ENCODE measurements around the gene LMO7.

LMO7 gene

DNA sequence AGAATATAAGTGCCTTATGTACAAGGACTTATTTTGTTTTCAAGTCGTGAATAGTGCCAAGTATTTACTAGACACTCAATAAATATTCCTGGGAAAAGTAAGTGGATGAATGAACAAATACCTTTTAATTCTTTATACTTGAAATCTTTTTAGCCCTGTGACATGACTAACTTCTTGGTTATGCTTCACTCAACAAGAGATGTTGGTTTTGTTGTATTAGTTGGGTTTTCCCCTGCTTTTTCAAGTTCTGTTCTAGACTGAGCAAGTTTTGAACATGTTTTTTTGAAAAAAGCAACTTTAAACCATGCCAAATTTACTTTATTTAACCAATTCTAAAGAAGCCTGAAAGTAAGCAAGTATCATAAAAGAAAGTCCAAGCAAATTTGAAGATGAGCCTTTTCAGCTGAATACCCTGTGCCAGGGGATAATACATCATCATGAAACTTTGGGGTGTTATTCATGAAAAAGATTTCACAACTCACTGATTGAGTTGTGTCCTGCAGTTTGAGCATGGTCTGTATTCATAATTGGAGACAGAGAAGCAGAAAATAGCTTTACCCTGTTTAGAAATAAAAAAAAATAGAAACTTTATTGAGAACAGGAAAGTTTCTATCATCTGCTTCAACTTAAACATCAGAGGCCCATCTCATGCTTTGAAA is 11.1 kb downstream of the LMO7 start:
- no peak for DNase-seq (ENCODE audit: low read depth in 2 of 2)

GRCh38 chr13:75648446-75648845 is 12.3 kb downstream of the LMO7 start:
- DNase-seq (ENCODE audit: low read depth in 2 of 2): no peak

DNA sequence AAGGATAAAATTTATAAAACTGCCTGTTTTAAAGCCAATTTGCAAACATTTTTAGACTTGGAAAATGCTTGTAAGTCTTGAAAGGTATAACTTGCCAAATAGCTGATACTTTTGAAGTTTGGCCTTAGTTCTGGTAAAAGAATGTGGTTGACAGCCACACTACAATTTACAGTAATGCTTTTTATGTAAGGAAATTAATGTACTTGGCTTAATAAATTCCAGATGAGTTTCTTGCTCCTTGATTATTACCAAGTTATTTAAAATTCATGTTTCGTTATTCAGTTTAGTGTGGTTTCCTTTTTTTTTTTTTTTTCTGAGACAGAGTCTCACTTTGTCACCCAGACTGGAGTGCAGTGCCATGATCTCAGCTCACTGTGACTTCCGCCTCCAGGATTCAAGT is 14.9 kb downstream of the LMO7 start:
- peak in 1 of 2 experiments; percentile 68 for DNase-seq (ENCODE audit: low read depth in 2 of 2)

GRCh38 chr13:75652726-75653125 is 16.6 kb downstream of the LMO7 start:
- DNase-seq (ENCODE audit: low read depth in 2 of 2): no peak

DNA sequence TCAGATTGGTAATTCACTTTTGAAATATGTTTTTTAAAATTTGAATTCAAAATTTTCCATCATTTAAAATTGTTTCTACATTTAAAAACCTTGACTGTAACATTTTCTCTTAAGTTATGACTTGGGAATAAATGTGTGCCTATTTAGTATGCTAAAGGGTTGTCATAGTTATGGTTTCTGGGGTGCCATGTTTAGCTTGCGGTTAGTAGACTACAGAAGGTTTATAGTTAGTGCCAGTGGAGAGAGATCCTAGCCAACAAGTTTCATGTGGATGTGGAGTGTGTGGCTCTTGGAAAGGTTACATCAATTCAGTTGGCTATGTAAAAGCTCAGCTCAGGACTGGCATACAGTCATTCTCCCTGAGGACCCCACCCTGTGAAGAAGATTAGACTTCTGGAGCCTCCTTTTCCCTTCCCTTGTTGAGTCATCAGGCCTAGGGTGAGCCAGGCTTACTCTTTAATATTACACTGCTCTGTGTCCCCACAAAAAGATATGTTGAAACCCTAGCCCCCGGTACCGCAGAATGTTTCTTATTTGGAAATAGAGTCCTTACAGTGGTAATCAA is 20.4 kb downstream of the LMO7 start:
- no peak for DNase-seq (ENCODE audit: low read depth in 2 of 2)

DNA sequence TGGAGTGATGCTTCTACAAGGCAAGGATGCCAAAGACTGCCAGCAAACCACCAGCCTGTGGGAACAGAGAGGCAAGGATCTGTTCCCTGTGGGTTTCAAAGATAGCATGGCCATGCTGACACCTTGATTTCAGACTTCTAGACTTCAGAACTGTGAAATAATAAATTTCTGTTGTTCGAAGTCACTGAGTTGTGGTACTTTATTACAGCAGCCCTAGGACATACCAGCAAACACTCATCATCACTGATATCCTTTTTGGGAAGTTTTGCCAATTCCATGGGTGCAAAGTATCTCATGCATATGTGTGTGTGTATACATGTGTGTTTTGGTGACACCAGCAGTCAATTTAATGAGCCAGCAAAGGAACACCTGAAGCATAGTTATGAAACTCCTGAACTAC is 21.0 kb downstream of the LMO7 start:
- DNase-seq (ENCODE audit: low read depth in 2 of 2): no peak

- DNase-seq (ENCODE audit: low read depth in 2 of 2): no peak
Measured at GRCh38 chr13:75660694-75661093, 24.6 kb downstream of the LMO7 start.

DNA sequence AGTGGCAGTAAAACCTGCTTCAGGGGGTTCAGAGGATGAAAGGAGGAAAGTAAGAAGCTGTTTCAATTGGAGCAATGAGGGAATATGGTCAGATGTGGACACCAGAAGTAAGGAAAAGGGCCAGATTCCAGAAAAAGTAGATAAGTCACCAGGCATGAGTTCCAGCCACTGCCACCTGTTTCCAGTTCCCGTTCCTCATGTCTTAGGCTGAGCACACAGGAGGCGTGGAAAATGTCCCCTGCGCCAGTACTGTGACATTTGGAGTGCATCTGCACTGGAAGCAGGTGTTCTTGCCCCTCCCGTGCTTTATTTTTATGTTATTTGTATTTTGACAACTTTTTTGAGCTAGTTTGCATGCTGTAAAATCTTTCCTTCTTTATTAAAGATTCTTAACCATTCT is 25.3 kb downstream of the LMO7 start:
- no peak for DNase-seq (ENCODE audit: low read depth in 2 of 2)

DNA sequence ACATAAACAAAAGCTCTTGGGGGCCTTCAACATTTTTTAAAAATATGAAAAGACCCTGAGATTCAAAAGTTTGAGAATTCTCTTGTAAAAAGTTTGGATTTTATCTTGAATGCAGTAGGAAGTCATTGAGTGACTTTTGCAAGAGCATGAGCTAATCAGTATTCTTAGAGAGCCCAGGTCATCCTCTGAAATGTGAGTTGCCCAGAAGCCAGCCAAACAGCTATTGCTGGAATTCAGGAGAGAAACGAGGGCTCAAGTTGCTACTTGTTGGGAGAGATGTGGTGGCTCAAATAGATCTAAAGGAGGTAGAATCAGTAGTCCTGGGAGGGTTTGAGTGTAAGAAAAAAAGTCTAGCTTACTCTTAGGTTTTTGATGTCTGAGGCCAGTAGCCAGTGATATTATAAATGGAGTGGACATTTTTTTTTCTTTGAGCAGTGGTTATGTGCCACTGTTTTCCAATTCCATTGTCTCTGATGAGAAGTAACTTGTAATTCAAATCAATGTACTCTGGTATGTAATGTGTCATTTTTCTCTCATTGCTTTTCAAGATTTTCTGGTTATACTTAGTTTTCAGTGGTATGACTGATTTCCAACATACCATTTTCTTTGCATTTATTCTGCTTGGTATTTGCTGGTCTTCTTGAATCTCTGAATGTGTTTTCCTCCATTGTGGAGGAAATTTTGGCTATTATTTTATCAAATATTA is 30.7 kb downstream of the LMO7 start:
- no peak for DNase-seq (ENCODE audit: low read depth in 2 of 2)

DNA sequence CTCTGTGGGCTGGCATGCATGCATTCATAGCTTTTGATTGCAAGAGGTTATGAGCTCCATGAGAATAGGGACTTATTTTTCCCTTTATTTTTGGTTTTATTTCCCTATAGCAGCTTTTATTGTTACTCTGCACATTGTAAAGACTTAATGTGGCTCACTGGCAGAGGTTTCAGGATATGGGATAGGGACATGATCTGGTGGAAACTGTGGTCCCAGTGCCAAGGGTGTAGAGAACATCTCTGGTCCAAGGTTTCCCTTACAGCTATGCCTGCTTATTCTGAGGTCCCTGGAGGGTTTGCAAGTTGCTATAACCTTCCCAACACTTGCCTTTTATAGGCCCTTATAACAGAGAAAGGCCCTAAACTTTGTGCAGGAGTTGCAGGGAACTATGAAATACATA is 33.6 kb downstream of the LMO7 start:
- no peak for DNase-seq (ENCODE audit: low read depth in 2 of 2)

- DNase-seq (ENCODE audit: low read depth in 2 of 2): no peak
Measured at GRCh38 chr13:75670496-75670895, 34.4 kb downstream of the LMO7 start.

- DNase-seq (ENCODE audit: low read depth in 2 of 2): no peak
Measured at GRCh38 chr13:75675421-75675820, 39.3 kb downstream of the LMO7 start.

- no peak for DNase-seq (ENCODE audit: low read depth in 2 of 2)
Measured at GRCh38 chr13:75679459-75679858, 43.3 kb downstream of the LMO7 start.

DNA sequence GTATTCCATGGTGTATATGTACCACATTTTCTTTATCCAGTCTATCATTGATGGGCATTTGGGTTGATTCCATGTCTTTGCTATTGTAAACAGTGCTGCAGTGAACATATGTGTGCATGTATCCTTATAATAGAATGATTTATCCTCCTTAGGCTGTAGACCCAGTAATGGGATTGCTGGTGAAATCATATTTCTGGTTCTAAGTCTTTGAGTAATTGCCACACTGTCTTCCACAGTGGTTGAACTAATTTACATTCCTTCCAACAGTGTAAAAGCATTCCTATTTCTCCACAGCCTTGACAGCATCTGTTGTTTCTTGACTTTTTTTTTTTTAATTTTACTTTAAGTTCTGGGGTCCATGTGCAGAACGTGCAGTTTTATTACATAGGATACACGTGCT is 44.1 kb downstream of the LMO7 start:
- DNase-seq (ENCODE audit: low read depth in 2 of 2): peak; percentile 42 to 50

- DNase-seq (ENCODE audit: low read depth in 2 of 2): no peak
Measured at GRCh38 chr13:75682326-75682725, 46.2 kb downstream of the LMO7 start.

GRCh38 chr13:75685239-75685697 is 49.1 kb downstream of the LMO7 start:
- peak; percentile 36 to 42 for DNase-seq (ENCODE audit: low read depth in 2 of 2)

DNA sequence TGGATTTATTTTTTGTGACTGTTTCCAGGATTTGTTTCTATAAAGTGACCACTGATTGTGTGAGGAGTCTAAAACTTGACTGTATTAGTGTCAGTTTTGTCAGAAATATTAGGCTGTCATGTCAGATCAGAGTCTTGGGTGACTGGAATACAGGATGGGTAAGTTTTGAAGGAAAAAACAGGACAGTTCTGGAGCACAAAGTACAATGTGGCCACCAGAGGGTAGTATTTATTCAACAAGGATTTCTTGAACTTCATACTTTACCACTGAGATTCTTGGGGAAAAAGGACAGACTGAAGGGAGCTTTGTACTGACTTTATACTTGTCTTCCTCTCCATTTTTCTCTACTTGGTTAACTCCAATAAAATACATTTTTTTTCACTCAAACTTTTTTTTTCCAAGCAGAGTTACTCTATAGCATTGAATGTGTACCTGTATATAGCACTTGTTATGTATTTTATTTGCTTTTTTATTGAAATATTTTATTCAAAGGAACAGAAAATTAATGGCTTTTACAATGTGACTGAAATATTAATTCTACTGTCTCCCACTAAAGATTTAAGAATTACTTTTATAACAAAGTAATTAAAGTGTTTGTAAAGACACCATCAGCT is 51.1 kb downstream of the LMO7 start:
- no peak for DNase-seq (ENCODE audit: low read depth in 2 of 2)

DNA sequence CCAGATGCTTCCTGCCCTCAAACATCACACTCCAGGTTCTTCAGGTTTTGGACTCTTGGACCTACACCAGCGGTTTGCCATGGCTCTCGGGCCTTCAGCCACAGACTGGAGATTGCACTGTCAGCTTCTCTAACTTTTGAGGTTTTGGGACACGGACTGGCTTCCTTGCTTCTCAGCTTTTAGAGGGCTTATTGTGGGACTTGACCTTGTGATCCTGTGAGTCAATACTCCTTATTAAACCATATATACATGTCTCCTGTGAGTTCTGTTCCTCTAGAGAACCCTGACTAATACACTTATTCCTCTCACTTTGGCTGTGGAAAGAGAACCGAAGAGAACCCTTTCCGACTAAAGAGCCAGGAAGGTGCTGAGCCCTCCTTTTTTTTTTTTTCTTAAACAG is 53.6 kb downstream of the LMO7 start:
- DNase-seq (ENCODE audit: low read depth in 2 of 2): no peak

- DNase-seq (ENCODE audit: low read depth in 2 of 2): no peak
Measured at GRCh38 chr13:75690607-75691006, 54.5 kb downstream of the LMO7 start.

DNA sequence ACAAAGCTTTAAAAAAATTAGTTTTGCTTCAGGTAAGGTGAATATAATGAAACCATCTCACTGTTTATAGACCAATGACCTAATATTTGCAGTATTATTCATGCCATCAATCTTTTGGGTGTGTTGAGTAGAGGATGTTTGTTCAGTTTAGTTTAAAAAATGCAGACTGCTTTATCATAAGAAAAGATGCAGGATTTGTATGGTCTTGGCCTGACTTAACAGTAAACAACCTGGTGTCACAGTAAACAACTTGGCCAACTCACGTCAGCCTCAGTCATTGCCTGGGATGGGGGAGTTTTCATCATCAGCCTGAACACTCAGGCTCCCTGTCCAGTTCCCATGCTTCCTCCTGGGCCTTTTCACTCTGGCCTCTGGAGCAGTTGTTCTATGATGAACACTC is 55.1 kb downstream of the LMO7 start:
- DNase-seq (ENCODE audit: low read depth in 2 of 2): no peak

DNA sequence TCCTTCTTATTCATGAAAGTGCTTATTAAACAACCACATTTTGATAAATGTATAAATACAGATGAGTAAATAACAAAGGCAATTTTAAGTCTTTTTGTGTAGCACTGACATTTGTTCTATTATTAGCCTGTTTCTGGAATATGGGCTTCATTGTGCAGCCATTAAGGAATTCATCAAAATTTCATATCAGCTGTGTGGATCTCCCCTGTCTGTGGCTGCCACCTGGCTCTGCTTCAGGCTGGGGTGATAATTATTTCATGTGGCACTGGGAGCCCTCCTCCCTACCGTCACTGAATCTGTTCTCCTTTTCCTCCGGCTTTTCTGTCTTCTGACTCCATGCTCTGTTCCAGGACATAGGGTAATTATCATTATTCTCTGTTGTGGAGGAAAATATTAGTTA is 57.1 kb downstream of the LMO7 start:
- no peak for DNase-seq (ENCODE audit: low read depth in 2 of 2)

DNA sequence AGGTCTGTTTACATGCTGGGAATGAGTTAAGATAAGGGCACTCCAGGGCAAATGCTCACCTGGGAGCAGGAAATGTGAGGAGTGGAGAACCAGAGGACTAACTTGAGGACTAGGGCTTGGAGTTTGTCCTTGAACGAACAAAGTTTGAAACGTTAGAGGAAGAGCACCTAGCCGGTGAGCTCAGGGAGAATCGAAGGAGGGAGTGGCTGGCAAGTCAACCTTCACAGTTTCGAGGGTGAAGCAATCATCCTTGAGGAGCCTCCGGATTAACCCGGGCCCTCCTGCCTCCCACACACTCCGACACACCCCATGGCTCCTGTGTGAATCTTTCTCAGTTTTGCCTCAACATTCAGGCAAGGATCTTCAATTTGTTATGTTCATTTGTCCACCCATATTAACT is 58.6 kb downstream of the LMO7 start:
- no peak for DNase-seq (ENCODE audit: low read depth in 2 of 2)

DNA sequence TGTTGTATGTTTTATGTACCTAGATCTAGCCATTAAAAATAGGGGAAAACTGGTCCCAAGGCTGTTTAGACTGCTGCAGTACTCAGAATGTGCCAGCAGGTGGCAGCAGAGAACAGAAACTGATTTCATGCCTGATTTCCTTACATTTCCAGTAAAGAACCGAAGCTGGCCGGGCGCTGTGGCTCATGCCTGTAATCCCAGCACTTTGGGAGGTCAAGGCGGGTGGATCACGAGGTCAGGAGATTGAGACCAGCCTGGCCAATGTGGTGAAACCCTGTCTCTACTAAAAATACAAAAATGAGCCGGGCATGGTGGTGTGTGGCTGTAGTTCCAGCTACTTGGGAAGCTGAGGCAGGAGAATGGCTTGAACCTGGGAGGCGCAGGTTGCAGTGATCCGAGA is 59.8 kb downstream of the LMO7 start:
- DNase-seq (ENCODE audit: low read depth in 2 of 2): peak in 1 of 2 experiments; percentile 30
